Duodenal mucosa (tissue), 2 donors: Measurements from ENCODE around the gene PDE4A.

Experiments used
- H3K27ac ChIP-seq: one replicate; pipeline ENCODE4 v1.7.0; 2013; ENCODE audit warnings: low read depth, low read length
- H3K27me3 ChIP-seq, 2 donors: one replicate each; pipeline ENCODE4 v1.7.0; 2013; ENCODE audit warnings: low read length in 2 of 2, control low read depth in 1 of 2; ENCODE audit not compliant: insufficient read depth in 2 of 2, control insufficient read depth in 1 of 2
- H3K36me3 ChIP-seq, 2 donors: one replicate each; pipeline ENCODE4 v1.7.0; 2013; ENCODE audit warnings: low read length in 2 of 2, control low read depth in 1 of 2; ENCODE audit not compliant: insufficient read depth in 2 of 2, control insufficient read depth in 1 of 2
- H3K4me1 ChIP-seq, 2 donors: one replicate each; pipeline ENCODE4 v1.7.0; 2013; ENCODE audit warnings: low read length in 2 of 2, control low read depth in 1 of 2; ENCODE audit not compliant: insufficient read depth in 2 of 2, control insufficient read depth in 1 of 2
- H3K4me3 ChIP-seq, 2 donors: one replicate each; pipeline ENCODE4 v1.7.0; 2013; ENCODE audit warnings: low read length in 2 of 2, low read depth in 1 of 2
- H3K9ac ChIP-seq, 2 donors: one replicate each; pipeline ENCODE4 v1.7.0; 2013; ENCODE audit warnings: low read length in 2 of 2, low read depth in 1 of 2
- H3K9me3 ChIP-seq, 2 donors: one replicate each; pipeline ENCODE4 v1.7.0; 2013; ENCODE audit warnings: low read length in 2 of 2, control low read depth in 1 of 2; ENCODE audit not compliant: control insufficient read depth in 1 of 2

PDE4A gene

DNA sequence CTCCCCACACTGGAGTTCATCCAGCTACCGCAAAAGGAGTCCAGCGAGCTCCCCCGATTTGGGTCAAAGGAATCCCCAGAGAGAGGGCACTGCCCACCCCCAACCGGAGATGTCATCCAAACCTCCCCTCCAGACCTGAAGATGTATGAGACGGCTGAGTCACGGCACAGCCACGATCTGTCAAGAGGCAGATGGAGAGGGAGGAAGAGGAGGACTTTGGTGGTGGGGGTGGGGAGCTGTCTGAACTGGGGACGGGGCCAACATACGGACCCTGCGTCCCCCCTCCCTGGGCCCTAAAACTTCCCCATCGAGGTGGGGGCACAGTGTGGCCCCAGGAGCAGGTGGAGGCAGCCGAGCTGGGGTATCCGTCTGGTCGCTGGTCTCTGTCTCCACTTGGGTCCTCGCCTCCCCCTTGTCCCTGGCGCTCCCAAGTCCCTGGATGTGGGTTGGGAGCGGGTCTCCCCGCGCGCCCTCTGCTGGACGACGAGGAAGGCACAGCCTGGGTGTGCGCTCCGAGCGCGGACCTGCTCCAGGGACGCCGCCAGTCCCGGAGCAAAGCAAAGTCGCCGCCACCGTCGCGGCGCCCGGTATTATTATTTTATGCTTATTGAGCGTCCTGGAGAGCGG lies 3.8 kb downstream of the PDE4A start:
- Histone ChIP-seq H3K4me1 (peaks cover 9 to 23% of the 10 kb centered on the region in 2 donors), H3K4me3 (peak overlapping the region; percentile 30 to 58), H3K27me3 (peaks cover 35% of the 10 kb centered on the region in 2 donors)

DNA sequence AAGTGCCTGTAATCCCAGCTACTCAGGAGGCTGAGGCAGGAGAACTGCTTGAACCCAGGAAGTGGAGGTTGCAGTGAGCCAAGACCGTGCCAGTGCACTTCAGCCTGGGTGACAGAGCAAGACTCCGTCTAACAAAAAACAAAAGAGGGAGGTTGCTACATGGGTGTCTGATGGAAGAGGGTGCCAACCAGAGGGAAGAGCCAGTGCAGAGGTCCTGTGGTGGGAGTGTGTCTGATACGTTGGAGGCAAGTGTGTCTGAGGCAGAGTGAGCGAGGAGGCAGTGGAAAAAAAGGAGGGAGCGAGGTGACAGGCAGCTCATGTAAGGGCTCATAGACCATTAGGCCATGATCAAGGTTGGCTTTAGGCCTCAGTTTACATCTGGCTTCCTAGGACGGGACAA lies 6.8 kb downstream of the PDE4A start:
- H3K9ac ChIP-seq = no peak overlapping the region
- H3K27ac ChIP-seq = no peak overlapping the region
- peaks cover 23 to 27% of the 10 kb centered on the region in 2 donors for H3K27me3 ChIP-seq
- H3K36me3 ChIP-seq = no peaks in the 10 kb centered on the region
- H3K4me1 ChIP-seq = peaks cover 7 to 23% of the 10 kb centered on the region in 2 donors
- no peak overlapping the region for H3K4me3 ChIP-seq
- no peaks in the 10 kb centered on the region for H3K9me3 ChIP-seq

More for the DNA sequence above, 3.8 kb downstream of the PDE4A start:
- H3K36me3 ChIP-seq = no peaks in the 10 kb centered on the region
- H3K9ac ChIP-seq = peak overlapping the region in 1 of 2 donors; percentile 38
- H3K9me3 ChIP-seq = no peaks in the 10 kb centered on the region
- H3K27ac ChIP-seq = no peak overlapping the region

- H3K9ac ChIP-seq = no peak overlapping the region
- H3K36me3 ChIP-seq = no peaks in the 10 kb centered on the region
- no peaks in the 10 kb centered on the region for H3K9me3 ChIP-seq
- no peak overlapping the region for H3K27ac ChIP-seq
- no peak overlapping the region for H3K4me3 ChIP-seq
- peaks cover 19 to 22% of the 10 kb centered on the region in 2 donors for H3K27me3 ChIP-seq
- H3K4me1 ChIP-seq = peaks cover 7 to 26% of the 10 kb centered on the region in 2 donors
Measured at GRCh38 chr19:10428996-10429381, 8.7 kb downstream of the PDE4A start.

- Histone ChIP-seq H3K4me1 (peaks cover 7 to 18% of the 10 kb centered on the region in 2 donors), H3K27me3 (peaks cover 15 to 17% of the 10 kb centered on the region in 2 donors), H3K36me3 (no peaks in the 10 kb centered on the region), H3K9ac (peak overlapping the region; percentile 52 to 74), H3K9me3 (no peaks in the 10 kb centered on the region), H3K27ac (peak overlapping the region; percentile 10), H3K4me3 (peak overlapping the region; percentile 62 to 80)
Measured at GRCh38 chr19:10430505-10431253, 10.3 kb downstream of the PDE4A start.

- Histone ChIP-seq H3K4me1 (peaks cover 7 to 18% of the 10 kb centered on the region in 2 donors), H3K4me3 (peak overlapping the region; percentile 62 to 80), H3K9me3 (no peaks in the 10 kb centered on the region), H3K27ac (peak overlapping the region; percentile 32), H3K36me3 (no peaks in the 10 kb centered on the region), H3K9ac (peak overlapping the region; percentile 52 to 74), H3K27me3 (peaks cover 15 to 17% of the 10 kb centered on the region in 2 donors)
Measured at GRCh38 chr19:10431254-10431942, 11.1 kb downstream of the PDE4A start.

- Histone ChIP-seq H3K27me3 (peaks cover 15 to 17% of the 10 kb centered on the region in 2 donors), H3K4me1 (peaks cover 7 to 18% of the 10 kb centered on the region in 2 donors), H3K4me3 (peak overlapping the region; percentile 62 to 80), H3K9me3 (no peaks in the 10 kb centered on the region), H3K27ac (peak overlapping the region; percentile 32), H3K9ac (peak overlapping the region; percentile 52 to 74), H3K36me3 (no peaks in the 10 kb centered on the region)
Measured at GRCh38 chr19:10431943-10432735, 11.8 kb downstream of the PDE4A start.

GRCh38 chr19:10432736-10433130 lies 12.4 kb downstream of the PDE4A start:
- Histone ChIP-seq H3K36me3 (no peaks in the 10 kb centered on the region), H3K9me3 (no peaks in the 10 kb centered on the region), H3K27me3 (peaks cover 15 to 17% of the 10 kb centered on the region in 2 donors), H3K27ac (no peak overlapping the region), H3K9ac (peak overlapping the region in 1 of 2 donors; percentile 25), H3K4me1 (peaks cover 7 to 18% of the 10 kb centered on the region in 2 donors), H3K4me3 (peak overlapping the region; percentile 54 to 62)

- Histone ChIP-seq H3K27me3 (peaks cover 15 to 17% of the 10 kb centered on the region in 2 donors), H3K4me1 (peaks cover 7 to 18% of the 10 kb centered on the region in 2 donors), H3K27ac (no peak overlapping the region), H3K4me3 (no peak overlapping the region), H3K9ac (no peak overlapping the region), H3K9me3 (no peaks in the 10 kb centered on the region), H3K36me3 (no peaks in the 10 kb centered on the region)
Measured at GRCh38 chr19:10433131-10433536, 12.8 kb downstream of the PDE4A start.

DNA sequence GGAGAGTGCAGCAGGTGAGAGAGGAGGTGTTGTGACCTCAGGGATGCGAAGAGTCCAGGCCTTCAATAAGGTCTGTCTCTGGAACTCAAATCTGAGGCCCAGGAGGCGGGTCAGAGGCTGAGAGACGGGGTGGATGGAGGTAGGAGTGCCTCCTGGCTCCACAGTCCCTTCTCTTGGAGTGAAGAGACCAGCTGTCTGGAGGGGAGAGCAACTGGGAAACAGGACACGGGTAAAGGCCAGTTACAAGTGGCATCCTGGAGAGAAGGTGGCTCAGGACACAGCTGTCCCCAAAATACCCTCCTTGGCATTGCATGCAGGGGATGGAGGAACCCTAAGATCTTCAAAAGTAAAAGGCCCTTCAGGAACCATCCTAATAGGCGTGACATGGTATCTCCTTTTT lies 19.2 kb downstream of the PDE4A start:
- H3K9me3 ChIP-seq = no peaks in the 10 kb centered on the region
- no peak overlapping the region for H3K9ac ChIP-seq
- H3K4me1 ChIP-seq = no peaks in the 10 kb centered on the region
- H3K27ac ChIP-seq = no peak overlapping the region
- no peaks in the 10 kb centered on the region for H3K36me3 ChIP-seq
- no peak overlapping the region for H3K4me3 ChIP-seq
- H3K27me3 ChIP-seq = no peaks in the 10 kb centered on the region
